GM10847 (cell line): Measurements from ENCODE around the gene CES3.

ENCODE experiments used
- POLR2A ChIP-seq: IDR thresholded peaks from 2 replicates; pipeline ENCODE4 v1.6.1; 2011; ENCODE audit not compliant: insufficient read length; ENCODE audit errors: extremely low read depth

Gene CES3

DNA sequence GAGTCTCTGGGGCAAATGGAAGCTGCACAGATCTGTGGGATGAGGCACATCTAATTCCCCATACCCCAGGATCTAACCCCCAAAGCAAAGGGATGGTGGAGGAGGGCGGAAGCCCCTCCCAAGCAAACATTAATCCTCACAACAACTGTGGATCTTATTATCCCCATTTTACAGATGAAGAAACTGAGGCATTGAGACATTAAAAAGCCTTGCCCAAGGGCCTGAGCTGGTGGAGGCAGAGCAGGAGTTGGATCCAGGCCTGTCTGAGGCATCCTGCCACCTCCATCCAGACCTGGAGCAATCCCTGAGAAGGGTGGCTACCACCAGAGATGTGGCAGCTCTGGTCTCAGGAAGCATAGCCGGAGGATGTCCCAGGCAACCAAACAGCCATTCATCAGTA lies 50.2 kb downstream of the CES3 start:
- TF ChIP-seq POLR2A, result no peak

DNA sequence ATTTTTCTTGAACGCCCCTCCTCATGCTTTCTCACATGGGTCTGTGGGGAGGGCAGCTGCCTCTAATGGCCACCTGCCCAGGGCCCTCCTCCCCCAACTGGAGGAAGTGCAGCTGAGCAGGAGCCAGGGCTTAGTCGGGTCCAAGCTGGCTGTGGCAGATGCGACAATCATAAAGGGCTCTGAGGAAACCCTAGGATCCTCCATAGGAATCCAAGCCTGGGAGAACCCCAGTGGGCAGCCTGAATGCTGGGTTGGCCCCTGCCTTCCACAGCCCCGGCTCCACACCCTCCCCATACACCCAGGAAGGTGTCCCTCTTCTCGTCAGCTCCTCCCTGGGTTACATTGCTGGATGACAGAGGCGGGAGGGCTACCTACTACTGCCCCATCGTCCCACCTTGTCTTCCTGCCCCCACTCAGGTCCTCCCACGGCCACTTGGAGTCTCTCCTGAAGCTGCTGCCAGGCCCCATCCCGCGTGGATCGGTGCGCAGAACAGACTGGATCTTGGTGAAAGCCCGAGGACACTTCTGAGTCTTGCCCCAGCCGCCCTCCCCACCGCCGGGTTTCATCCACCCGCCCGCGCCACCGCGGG lies 52.3 kb downstream of the CES3 start:
- no peak for TF ChIP-seq POLR2A

DNA sequence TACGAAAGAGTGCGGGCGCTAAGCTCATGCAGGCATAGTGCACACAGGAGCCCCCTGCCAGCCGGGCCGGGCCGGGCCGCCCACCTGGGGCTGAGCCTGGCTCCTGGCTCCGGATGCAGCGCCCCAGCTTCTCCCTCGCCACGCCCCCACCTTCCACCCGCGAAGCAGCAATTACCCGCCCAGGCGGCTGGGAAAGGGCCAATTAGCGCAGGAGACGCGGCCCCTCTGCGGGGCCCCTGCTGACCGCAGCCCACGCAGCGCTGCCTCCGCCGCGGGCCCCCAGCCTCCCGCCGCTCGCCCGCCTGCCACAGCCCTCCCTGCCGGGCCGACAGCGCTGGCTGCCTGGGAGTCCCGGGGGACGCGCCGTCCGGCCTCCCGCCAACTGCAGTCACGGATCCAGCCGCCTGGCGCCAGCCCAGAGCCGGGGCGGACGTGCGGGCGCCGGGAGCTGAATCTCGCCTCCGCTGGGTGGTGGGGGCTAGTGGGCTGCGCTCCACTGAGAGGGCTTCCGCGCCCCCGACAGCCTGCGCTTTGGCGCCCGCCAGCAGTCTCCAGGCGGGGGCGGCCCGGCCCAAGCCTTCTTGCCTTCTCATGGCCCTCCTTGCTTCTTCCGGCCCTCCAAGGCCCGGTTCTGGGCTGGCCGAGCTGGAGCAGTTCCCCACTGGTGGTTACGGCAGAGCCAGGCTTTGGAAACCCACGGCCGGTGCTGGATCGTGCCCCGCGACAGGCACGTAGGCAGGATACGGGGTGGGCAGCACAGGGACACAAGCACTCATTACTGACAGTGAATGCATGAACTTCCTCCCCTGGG lies 53.0 kb downstream of the CES3 start:
- TF ChIP-seq POLR2A, result no peak

DNA sequence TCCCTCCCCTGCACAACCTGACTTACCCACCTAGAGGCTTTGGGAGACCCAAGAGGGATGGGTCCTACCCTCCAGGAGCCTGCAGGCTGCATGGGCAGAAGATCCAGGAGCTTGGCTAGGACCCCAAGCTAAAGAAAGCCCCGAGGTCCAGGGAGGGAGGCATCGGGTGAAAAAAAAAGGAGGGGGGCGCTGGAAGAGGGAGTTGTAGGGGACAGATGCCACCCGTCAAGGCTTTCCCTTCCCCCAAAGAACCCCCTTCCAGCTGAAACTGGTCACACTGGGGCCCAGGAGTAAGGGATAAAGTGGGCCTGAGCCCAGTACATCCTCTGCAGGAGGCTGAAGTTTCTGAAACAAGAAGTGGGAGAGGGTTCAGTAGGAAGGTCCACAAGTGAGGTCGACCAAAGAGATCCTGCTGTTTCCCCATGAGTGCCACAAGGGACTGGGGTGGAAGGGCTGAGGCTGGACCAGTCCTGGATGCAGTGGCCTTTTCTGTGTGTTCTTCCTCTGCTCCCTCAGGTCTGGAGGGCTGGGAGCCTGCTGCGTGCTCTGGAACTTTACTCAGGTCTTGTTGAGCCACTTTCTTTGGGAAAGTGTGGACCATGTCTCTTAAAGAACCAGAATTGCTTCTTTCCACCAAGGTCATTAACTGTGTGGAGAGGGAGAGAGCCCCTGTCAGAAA lies 53.7 kb downstream of the CES3 start:
- no peak for TF ChIP-seq POLR2A

DNA sequence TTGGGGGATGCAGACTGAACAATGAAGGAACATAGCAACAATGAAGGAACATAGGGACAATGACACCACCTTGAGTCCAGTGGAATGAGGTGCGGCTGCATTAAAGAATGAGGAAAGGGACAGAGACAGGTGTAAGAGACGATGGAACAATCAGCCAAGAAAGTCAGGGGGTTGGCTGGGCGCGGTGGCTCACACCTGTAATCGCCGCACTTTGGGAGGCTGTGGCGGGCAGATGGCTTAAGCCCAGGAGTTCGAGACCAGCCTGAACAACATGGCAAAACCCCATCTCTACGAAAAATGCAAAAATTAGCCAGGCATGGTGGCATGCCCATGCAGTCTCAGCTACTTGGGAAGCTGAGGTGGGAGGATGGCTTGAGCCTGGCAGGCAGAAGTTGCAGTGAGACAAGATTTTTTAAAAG lies 54.3 kb downstream of the CES3 start:
- no peak for TF ChIP-seq POLR2A

DNA sequence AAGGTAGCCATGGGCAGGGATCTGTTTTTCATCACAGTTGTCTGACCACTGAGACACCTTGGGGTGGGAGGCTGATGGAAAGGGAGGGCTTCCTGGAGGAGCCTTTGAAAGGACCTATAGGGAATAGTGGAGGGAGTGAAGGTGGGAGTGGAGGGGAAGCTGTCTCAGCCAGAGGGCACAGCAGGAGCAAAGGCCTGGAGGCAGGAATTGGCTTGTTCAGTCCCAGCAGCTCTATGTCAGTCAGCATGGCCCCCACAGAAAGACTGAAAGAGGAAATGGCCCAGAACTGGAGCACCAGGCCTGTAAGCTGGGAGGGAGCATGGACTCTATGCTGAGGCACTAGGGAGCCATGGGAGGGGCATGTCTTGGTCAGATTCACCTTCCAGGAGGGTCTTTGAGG lies 55.1 kb downstream of the CES3 start:
- no peak for TF ChIP-seq POLR2A

DNA sequence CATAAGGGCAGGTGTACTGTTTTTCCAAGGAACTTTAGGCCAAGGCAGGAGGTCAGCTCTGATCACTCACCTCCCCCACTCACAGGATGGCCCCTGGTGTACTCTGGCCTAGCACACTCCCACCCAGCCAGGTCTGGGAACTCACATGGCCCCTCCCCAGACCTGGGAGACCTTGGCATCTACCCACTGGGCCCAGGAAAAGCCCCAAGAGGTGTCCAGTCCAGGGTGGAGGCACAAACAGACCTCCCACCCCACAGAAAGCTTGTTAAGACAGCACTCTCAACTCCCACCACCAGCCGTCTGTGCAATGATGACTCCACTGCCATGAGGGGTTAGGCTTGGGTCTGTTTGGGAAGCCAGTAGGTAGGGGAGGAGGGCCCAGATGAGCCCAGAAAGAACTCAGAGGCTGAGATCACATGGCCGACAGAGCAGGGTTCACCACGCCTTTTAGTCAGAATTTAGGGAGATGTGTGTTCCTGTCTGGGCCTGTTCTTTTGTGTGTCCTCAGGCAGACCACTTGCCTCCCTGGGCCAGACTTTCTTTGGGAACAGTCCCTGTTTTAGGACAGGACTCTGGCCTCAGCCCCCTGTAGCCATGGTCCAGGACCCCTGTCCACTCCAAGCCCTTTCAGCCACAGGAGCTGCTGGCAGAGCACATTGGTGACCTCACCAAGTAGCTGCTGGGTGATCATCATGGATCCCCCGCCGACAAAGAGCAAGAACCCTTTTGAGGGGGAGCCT lies 55.8 kb downstream of the CES3 start:
- no peak for TF ChIP-seq POLR2A

DNA sequence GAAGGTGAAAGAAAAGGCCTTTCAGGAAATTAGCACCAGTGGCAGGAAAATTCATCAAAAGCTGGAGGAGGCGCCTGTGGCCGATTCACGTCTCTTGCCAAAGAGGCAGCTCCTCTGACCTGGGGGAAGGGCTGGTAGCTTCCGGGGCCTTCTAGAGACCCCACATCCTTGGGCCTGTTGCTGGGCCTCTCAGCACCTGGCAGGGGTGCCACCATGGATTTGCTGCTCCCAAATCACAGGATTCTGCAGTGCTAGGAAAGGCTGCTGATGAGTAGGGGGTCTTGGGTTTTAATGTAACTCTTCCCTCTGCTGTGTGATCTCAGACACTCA lies 56.3 kb downstream of the CES3 start:
- no peak for TF ChIP-seq POLR2A

DNA sequence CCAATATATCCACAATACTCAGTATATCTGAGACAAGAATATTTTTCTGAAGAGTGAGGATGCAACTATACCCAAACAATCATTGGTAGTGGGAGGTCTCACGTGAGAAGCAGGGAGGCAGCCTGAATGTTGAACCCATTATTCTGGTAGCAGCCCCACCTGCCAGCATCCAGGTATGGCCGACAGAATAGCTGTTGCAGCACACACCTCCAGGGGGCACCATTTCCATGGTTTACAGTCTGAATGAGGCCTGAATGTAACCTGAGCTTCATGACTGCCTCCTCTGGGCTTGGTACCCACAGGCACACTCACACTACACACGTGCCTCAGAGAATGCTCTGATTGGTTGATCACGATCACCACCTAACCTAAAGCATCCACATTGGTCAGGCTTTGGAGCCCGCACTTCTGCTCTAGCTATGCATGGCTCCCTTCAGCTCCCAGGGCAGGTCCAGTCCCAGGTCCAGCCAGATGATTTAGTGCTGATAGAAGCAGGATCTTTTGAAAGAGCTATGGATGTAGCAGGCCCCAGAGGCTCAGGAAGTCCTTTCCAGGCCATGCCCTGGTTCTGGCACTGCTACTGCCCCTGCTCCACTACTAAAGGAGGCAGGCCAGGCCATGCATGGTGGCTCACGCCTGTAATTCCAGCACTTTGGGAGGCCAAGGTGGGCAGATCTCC lies 56.9 kb downstream of the CES3 start:
- TF ChIP-seq POLR2A, result no peak

DNA sequence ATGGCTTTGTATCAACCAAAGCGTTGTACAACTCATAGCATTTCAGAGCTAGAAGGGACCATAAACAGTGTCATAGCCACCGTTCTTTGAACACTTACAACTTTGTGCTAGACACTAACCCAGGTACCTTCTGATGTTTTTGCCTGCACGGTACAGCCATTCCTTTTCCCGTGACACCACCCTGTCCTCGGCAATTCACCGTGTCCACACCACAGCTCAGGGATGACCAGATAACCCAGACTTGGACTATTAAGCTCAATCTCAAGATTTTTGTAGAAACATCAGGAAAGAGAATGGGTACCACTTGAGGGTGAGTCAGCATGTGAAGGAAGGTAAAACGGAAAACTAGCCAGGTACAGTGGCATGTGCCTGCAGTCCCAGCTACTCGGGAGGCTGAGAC lies 58.1 kb downstream of the CES3 start:
- TF ChIP-seq POLR2A, result no peak

DNA sequence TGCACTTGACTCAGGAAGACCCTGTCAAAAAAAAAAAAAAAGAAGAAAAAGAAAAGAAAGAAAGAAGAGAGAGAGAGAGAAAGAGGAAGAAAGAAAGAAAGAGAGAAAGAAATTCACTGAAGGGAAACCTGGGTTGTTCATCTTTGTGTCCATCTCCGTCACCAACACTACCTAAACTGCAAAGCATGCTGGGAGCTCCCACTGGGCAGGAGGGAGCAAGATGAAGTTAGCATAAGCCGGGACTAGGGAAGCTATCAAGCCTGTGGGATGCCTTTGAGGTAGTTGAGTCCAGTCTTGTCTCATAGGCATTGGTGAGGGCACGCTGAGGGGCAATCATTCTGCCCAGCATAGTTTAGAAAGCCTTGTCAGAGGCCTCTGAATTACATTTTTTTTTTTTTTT lies 60.3 kb downstream of the CES3 start:
- TF ChIP-seq POLR2A, result no peak

DNA sequence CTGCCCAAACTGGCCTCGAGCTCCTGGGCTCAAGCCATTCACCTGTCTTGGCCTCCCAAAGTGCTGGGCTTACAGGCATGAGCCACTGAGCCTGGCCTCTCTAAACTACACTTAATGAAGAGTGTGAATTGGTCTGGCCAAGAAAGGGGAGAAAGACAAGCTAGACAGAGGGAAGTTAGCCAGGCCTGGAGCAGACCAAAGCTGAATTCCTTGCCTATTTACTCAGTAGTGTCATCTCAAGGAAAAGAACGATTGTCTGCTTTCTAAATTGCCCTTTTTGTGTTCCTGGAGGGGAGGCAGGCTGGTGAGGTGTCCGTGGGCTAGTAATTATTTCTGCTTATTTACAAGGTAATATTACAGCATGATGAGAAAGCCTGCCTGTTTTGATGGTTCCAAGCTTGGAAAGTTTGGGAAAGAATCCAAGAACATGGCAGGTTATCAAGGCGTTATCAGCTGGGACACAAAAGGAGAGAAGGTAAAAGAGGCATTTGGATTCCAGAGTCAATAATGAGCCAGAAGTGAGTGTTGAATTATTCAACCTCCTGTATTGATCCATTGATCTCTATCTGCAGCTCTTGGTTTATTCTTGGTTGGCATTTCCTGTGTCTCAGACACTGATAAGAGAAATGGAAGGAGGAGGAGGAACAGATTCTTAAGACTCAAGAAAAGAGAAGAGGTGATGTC lies 61.6 kb downstream of the CES3 start:
- TF ChIP-seq POLR2A, result no peak

DNA sequence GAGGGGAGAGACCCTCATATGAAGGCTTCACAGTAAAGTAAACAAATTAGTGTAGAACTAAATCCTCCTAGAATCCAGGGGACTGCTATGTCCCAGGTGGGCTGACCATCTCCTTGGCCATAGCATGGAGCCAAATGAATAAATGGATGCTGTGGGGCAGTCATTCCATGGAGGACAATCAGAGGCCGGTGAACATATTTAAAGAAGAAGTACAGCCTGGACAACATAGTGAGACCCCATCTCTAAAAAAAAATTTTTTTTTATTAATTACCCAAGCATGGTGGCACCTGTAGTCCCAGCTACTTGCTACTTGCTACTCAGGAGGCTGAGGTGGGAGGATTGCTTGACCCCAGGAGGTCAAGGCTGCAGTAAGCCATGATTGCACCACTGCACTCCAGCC lies 62.6 kb downstream of the CES3 start:
- no peak for TF ChIP-seq POLR2A
